NCI-H748 treated with DMSO at 0.1 percent for 48 hours (cell line): ENCODE results near the gene TMEM209.
"Not testable (repeated sequence)": the region's sequence is repeated elsewhere in the genome, so short reads cannot be mapped to it uniquely, and the experiment has no call there.

Experiments
- DNase-seq: peaks from one replicate; lab custom pipeline; 2025; lab: John Stamatoyannopoulos, UW

The TMEM209 gene

GRCh38 chr7:130218806-130219620 is 13.8 kb upstream of the TMEM209 start:
- DNase-seq, result no peak

- DNase-seq, result no peak
Observed at GRCh38 chr7:130216750-130217149, 11.5 kb upstream of the TMEM209 start.

- no peak for DNase-seq
Observed at GRCh38 chr7:130216025-130216424, 10.8 kb upstream of the TMEM209 start.

GRCh38 chr7:130213828-130214227 is 8.6 kb upstream of the TMEM209 start:
- no peak for DNase-seq

GRCh38 chr7:130210181-130210935 is 5.2 kb upstream of the TMEM209 start:
- DNase-seq, result no peak

- no peak for DNase-seq
Observed at GRCh38 chr7:130208516-130208915, 3.3 kb upstream of the TMEM209 start.

- DNase-seq, result no peak
Observed at GRCh38 chr7:130207642-130208041, 2.4 kb upstream of the TMEM209 start, which contains the start of gene SSMEM1. Gene SSMEM1 (plus strand): TSS chr7:130207860. CDS start chr7:130207911, 51 bp downstream.

GRCh38 chr7:130207033-130207432 is 1.8 kb upstream of the TMEM209 start:
- DNase-seq, result no peak

- DNase-seq, result no peak
Observed at GRCh38 chr7:130201796-130202195, 3.4 kb downstream of the TMEM209 start.

GRCh38 chr7:130197094-130197493 is 8.1 kb downstream of the TMEM209 start:
- DNase-seq, result no peak

- no peak for DNase-seq
Observed at GRCh38 chr7:130196476-130196875, 8.7 kb downstream of the TMEM209 start.

GRCh38 chr7:130195396-130195795 is 9.8 kb downstream of the TMEM209 start:
- no peak for DNase-seq

- no peak for DNase-seq
Observed at GRCh38 chr7:130191791-130192190, 13.4 kb downstream of the TMEM209 start.

- DNase-seq, result no peak
Observed at GRCh38 chr7:130189343-130189742, 15.9 kb downstream of the TMEM209 start.

- DNase-seq, result no peak
Observed at GRCh38 chr7:130187360-130187759, 17.8 kb downstream of the TMEM209 start.

GRCh38 chr7:130184349-130184748 is 20.9 kb downstream of the TMEM209 start:
- DNase-seq, result not testable (repeated sequence)

GRCh38 chr7:130182990-130183389 is 22.2 kb downstream of the TMEM209 start:
- no peak for DNase-seq

- DNase-seq, result no peak
Observed at GRCh38 chr7:130181263-130181605, 24.0 kb downstream of the TMEM209 start.

- DNase-seq, result no peak
Observed at GRCh38 chr7:130180571-130181262, 24.5 kb downstream of the TMEM209 start.

- no peak for DNase-seq
Observed at GRCh38 chr7:130179631-130180030, 25.6 kb downstream of the TMEM209 start.

GRCh38 chr7:130178251-130178650 is 27.0 kb downstream of the TMEM209 start:
- no peak for DNase-seq

GRCh38 chr7:130174237-130174959 is 30.8 kb downstream of the TMEM209 start:
- no peak for DNase-seq
